GM19467 (cell line): Measurements from ENCODE around the gene EGFR.
"Not testable (repeated sequence)": the region's sequence is repeated elsewhere in the genome, so short reads cannot be mapped to it uniquely, and the experiment has no call there.

ENCODE experiments used
- ATAC-seq: cut with Tn5 transposase; IDR thresholded peaks from one replicate; pipeline ENCODE4 v1.9.1; 2021; ENCODE audit warnings: mild to moderate bottlenecking, moderate library complexity; ENCODE audit not compliant: unreplicated experiment

Gene EGFR

GRCh38 chr7:55164527-55164926, 145.7 kb downstream of the EGFR start:
- ATAC-seq: no peak

GRCh38 chr7:55165176-55165861, 146.5 kb downstream of the EGFR start:
- no peak for ATAC-seq

GRCh38 chr7:55167296-55167695, 148.5 kb downstream of the EGFR start:
- not testable (repeated sequence) for ATAC-seq

DNA sequence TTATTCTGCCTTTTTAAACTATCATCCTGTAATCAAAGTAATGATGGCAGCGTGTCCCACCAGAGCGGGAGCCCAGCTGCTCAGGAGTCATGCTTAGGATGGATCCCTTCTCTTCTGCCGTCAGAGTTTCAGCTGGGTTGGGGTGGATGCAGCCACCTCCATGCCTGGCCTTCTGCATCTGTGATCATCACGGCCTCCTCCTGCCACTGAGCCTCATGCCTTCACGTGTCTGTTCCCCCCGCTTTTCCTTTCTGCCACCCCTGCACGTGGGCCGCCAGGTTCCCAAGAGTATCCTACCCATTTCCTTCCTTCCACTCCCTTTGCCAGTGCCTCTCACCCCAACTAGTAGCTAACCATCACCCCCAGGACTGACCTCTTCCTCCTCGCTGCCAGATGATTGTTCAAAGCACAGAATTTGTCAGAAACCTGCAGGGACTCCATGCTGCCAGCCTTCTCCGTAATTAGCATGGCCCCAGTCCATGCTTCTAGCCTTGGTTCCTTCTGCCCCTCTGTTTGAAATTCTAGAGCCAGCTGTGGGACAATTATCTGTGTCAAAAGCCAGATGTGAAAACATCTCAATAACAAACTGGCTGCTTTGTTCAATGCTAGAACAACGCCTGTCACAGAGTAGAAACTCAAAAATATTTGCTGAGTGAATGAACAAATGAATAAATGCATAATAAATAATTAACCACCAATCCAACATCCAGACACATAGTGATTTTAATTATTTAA, 151.7 kb downstream of the EGFR start:
- ATAC-seq: no peak

DNA sequence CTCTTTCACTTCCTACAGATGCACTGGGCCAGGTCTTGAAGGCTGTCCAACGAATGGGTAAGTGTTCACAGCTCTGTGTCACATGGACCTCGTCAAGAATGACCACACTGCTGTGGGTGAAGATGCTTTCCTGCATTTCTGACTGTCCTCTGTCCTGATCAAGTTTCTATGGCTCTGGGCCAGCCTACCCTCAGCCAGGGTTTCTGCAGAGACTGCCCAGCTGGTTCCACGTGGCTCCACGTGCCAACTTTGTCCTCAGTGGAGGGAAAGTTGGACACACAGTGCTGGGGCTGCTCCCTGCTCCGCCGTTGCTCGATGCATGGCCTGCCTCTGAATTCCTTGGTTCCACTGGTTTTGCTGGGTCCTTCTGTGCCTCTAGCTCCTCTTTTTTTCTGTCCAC, 152.3 kb downstream of the EGFR start:
- ATAC-seq: no peak

DNA sequence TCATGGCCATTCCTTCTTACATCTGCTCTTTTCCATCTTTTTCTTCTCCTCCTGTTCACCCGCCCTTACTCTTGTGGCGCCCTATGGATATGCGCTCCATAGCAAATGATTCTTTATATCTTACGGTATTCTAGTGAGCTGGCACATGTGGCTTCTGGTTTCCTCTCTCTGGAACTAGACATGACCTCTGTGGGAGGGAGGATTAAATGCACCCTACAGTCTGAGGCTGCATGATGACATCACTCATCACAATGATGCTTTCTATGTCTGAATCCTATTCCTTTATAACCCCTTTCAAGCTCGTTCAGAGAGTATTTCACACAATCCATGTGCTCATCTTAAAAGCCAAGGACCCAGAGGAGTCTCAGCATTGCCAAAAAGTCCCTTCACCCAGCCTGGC, 153.3 kb downstream of the EGFR start:
- ATAC-seq: no peak

GRCh38 chr7:55172881-55173609, 154.2 kb downstream of the EGFR start:
- ATAC-seq: no peak

- no peak for ATAC-seq
Observed at GRCh38 chr7:55173671-55174070, 154.9 kb downstream of the EGFR start.

- no peak for ATAC-seq
Observed at GRCh38 chr7:55174456-55174855, 155.6 kb downstream of the EGFR start.

GRCh38 chr7:55174856-55175255, 156.0 kb downstream of the EGFR start:
- no peak for ATAC-seq

- no peak for ATAC-seq
Observed at GRCh38 chr7:55177068-55177530, 158.3 kb downstream of the EGFR start.

GRCh38 chr7:55177589-55178261, 158.9 kb downstream of the EGFR start:
- no peak for ATAC-seq

DNA sequence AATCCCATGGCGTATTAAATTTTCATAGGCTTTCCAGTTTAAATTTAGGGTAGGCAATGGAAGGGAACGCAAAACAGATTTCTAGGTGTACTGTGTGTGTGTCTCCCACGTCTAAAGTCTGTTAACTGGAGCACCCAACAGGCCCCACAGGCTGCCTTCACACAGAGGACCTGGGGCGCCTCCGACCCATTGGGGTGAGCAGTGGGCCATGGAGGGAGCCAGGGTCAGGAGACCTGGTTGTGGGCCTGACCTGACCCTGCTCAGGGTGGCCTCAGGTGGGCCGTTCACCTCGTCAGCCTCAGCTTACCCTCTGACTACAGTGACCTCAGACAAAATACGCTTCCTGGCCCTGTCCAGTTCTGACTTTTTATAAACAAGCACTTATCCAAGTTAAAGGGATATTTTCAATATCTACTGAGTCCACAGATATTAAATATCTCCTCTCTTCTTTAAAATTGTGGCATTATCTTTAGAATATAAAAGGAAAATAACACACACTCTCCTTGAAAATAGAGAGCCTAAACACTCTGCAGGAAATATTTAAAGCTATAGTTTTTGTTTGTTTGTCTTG, 159.6 kb downstream of the EGFR start:
- no peak for ATAC-seq

DNA sequence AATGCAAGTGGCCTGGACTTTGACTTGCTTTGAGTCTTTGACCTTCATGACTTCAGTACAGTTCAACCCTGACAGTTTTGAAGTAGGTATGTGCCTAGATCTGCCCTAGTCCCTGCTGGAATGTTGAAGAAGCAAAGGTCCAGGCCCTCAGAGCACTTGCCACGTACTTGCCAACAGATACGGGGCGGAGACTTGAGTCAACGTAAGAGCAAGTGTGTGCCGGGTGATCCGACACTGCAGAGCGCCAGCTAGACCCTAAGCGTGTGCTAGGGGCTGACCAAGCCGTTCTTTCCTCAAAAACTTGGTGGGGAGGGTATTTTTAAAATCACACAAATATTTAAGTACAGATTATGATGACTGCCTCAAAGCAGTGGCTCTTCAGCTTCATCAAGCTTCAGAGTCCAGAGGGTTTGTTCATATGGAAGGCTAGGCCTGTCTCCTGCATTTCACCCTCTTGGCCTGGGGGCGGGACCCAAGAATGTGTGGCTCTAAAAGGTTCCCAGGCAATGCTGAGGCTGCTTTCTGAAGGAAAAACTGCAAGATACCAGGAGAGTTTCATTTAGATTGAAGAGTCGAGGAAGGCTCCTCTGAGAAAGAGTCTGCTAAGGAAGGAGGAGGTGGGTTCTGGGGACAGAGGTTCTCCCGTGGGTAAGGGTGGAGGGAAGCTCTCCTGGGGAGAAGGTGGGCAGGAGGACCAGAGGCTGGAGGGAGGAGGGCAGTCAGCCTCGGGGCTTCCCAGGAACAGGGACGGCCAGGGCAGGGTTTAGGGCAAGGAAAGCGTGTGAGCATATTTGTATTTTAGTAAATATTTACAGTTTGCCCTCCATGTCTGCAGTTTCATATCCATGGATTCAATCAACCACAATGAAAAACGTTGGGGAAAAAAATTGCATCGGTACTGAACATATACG, 160.3 kb downstream of the EGFR start:
- no peak for ATAC-seq

DNA sequence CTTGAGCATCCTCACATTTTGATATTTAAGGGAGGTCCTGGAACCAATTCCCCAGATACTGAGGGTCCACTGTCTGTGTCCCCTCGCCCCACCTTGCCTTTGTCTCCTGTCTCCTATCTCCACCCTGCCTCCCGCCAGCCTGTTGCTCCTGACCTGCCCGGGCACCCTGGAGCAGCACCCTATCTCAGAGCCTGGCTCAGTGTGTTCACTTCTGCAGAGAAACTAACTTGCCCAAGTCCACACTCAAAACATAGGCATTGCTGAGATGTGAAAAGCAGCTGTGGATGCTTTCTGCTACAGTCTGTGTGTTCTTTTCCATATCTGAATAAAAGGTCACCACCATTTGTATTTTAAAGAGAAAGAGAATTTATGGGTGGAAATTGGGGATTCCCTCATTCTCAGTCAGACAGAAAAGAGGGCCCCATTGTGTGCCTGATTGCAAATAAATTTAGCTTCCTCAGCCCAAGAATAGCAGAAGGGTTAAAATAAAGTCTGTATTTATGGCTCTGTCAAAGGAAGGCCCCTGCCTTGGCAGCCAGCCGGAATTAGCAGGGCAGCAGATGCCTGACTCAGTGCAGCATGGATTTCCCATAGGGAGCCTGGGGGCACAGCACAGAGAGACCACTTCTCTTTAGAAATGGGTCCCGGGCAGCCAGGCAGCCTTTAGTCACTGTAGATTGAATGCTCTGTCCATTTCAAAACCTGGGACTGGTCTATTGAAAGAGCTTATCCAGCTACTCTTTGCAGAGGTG, 161.3 kb downstream of the EGFR start:
- no peak for ATAC-seq

- no peak for ATAC-seq
Observed at GRCh38 chr7:55180963-55181542, 162.2 kb downstream of the EGFR start.

GRCh38 chr7:55181762-55182161, 162.9 kb downstream of the EGFR start:
- ATAC-seq: no peak

DNA sequence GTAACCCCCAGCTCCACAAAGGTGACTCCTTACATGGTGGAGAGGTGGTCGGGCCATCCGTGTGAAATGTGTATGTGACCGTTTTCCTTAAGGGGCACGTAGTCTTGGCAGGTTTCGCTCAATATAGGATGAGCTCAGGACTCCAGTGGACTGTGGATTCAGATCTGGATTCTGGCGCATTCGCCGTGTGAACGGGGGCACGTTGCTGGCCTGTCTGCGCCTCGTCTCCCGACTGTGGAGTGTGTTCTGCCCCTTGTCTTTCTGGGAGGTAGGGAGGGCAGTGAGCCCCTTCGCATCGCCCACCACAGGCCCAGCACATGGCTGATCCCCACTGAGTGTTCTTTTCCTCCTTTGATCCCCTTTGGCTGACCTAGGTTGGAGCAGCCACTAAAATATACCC, 165.1 kb downstream of the EGFR start:
- ATAC-seq: no peak

GRCh38 chr7:55185321-55185802, 166.5 kb downstream of the EGFR start:
- ATAC-seq: no peak
